ENCODE measurements around the gene SPDYE4. TPM values are rescaled to one million over a fixed set of nuclear protein-coding genes. Genes with fewer than 3 reads are reported as not detected.

SPDYE4 gene
- total RNA-seq, 2 experiments from 2014 or later: not detected

GRCh38 chr17:8703001-8703400 is 55.3 kb downstream of the SPDYE4 start:
- no peak overlapping the region for H3K4me2 ChIP-seq (ENCODE audit: low read length)
- POLR2A ChIA-PET: no interaction called here
- H3K36me3 ChIP-seq (ENCODE audit: insufficient read depth, low read length): no peaks in the 10 kb centered on the region

DNA sequence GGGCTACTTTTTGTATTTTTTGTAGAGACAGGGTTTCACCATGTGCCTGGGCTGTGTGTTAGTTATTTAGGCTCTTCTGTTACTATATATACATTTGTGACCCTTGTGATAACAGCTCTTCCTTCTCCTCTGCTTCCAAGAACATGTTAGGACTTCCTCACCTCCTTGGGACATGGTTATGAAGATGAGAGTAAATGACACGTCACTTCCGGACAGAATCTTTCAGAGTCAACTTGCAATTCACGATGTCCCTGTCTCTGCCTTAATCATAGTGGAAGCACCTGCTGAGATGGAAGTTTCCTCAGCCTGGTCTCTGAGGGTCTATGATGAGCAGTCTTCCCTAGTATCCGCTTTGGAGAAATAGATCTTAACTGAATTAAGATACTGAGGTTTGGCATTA is 56.6 kb downstream of the SPDYE4 start:
- TF ChIP-seq, protein P1, sequence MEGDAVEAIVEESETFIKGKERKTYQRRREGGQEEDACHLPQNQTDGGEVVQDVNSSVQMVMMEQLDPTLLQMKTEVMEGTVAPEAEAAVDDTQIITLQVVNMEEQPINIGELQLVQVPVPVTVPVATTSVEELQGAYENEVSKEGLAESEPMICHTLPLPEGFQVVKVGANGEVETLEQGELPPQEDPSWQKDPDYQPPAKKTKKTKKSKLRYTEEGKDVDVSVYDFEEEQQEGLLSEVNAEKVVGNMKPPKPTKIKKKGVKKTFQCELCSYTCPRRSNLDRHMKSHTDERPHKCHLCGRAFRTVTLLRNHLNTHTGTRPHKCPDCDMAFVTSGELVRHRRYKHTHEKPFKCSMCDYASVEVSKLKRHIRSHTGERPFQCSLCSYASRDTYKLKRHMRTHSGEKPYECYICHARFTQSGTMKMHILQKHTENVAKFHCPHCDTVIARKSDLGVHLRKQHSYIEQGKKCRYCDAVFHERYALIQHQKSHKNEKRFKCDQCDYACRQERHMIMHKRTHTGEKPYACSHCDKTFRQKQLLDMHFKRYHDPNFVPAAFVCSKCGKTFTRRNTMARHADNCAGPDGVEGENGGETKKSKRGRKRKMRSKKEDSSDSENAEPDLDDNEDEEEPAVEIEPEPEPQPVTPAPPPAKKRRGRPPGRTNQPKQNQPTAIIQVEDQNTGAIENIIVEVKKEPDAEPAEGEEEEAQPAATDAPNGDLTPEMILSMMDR (conservative IDR thresholded peaks at IDR 0.05; ENCODE audit: low read length): no peak
- TF ChIP-seq EZH2phosphoT487 (IDR thresholded peaks at IDR 0.05; ENCODE audit: borderline replicate concordance, low read depth, low read length): no peak
- Histone ChIP-seq H3K9me2 (ENCODE audit: insufficient read depth, low read length) (no peaks in the 10 kb centered on the region), H3K9me3 (ENCODE audit: low read length) (no peaks in the 10 kb centered on the region), H3K4me3 (ENCODE audit: low read depth, low read length, poor library complexity, severe bottlenecking) (no peak overlapping the region), H3K4me2 (ENCODE audit: low read length) (no peak overlapping the region), H3K36me3 (ENCODE audit: insufficient read depth, low read length) (no peaks in the 10 kb centered on the region), H2AFZ (ENCODE audit: low read length) (no peak overlapping the region), H3K79me2 (ENCODE audit: insufficient read depth, low read depth, low read length) (no peaks in the 10 kb centered on the region), H3K4me1 (ENCODE audit: insufficient read depth, low read length, poor library complexity, severe bottlenecking) (no peaks in the 10 kb centered on the region), H4K20me1 (ENCODE audit: insufficient read depth, low read length) (no peaks in the 10 kb centered on the region), H3K27ac (ENCODE audit: low read depth, low read length, poor library complexity, severe bottlenecking) (no peak overlapping the region)
- DNase-seq (ENCODE audit: low spot score): no peak
- ChIA-PET CTCF (ENCODE audit: unreplicated experiment) (no interaction called here), POLR2A (no interaction called here)
- no TSS peak for BruUV-seq (replicated peaks)
- intact Hi-C loops (cut with micrococcal nuclease; ENCODE audit: unreplicated experiment): no loop called here

More at GRCh38 chr17:8703001-8703400, 55.3 kb downstream of the SPDYE4 start:
- Histone ChIP-seq H2AFZ (ENCODE audit: low read length) (no peak overlapping the region), H3K9me3 (ENCODE audit: low read length) (no peaks in the 10 kb centered on the region), H4K20me1 (ENCODE audit: insufficient read depth, low read length) (no peaks in the 10 kb centered on the region), H3K4me3 (ENCODE audit: low read depth, low read length, poor library complexity, severe bottlenecking) (no peak overlapping the region), H3K27ac (ENCODE audit: low read depth, low read length, poor library complexity, severe bottlenecking) (no peak overlapping the region), H3K9me2 (ENCODE audit: insufficient read depth, low read length) (no peaks in the 10 kb centered on the region), H3K79me2 (ENCODE audit: insufficient read depth, low read depth, low read length) (no peaks in the 10 kb centered on the region), H3K4me1 (ENCODE audit: insufficient read depth, low read length, poor library complexity, severe bottlenecking) (no peaks in the 10 kb centered on the region)
- no TSS peak for BruUV-seq (replicated peaks)
- DNase-seq (ENCODE audit: low spot score): no peak
- TF ChIP-seq, protein P1 (conservative IDR thresholded peaks at IDR 0.05; ENCODE audit: low read length): no peak
- TF ChIP-seq EZH2phosphoT487 (IDR thresholded peaks at IDR 0.05; ENCODE audit: borderline replicate concordance, low read depth, low read length): no peak
- intact Hi-C loops (cut with micrococcal nuclease; ENCODE audit: unreplicated experiment): no loop called here
- CTCF ChIA-PET (ENCODE audit: unreplicated experiment): no interaction called here

DNA sequence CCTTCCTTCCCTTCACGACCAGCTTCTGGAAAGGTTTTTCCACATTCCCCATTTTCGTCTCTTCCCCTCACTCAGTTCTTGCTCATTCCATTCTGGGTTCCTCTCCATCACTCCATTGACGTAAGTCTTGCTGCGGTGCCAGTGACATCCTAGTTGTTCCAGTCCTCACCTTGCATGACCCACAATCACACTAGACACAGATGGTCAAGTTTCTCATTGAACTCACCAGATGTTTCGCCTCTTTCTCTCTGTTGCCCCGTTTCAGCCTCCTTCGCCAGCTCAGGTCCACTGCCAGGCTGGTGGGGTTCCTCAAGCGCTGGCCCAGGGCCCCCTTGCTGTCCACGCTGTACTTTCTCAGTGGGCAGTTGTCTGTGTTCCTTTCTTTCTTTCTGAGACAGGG is 57.1 kb downstream of the SPDYE4 start:
- Histone ChIP-seq H2AFZ (ENCODE audit: low read length) (no peak overlapping the region), H3K9me2 (ENCODE audit: insufficient read depth, low read length) (no peaks in the 10 kb centered on the region), H3K79me2 (ENCODE audit: insufficient read depth, low read depth, low read length) (no peaks in the 10 kb centered on the region), H3K4me3 (ENCODE audit: low read depth, low read length, poor library complexity, severe bottlenecking) (no peak overlapping the region), H3K4me1 (ENCODE audit: insufficient read depth, low read length, poor library complexity, severe bottlenecking) (no peaks in the 10 kb centered on the region), H4K20me1 (ENCODE audit: insufficient read depth, low read length) (no peaks in the 10 kb centered on the region), H3K27ac (ENCODE audit: low read depth, low read length, poor library complexity, severe bottlenecking) (no peak overlapping the region), H3K36me3 (ENCODE audit: insufficient read depth, low read length) (no peaks in the 10 kb centered on the region), H3K4me2 (ENCODE audit: low read length) (no peak overlapping the region), H3K9me3 (ENCODE audit: low read length) (no peaks in the 10 kb centered on the region)
- CTCF ChIA-PET (ENCODE audit: unreplicated experiment): no interaction called here
- DNase-seq (ENCODE audit: low spot score): no peak
- intact Hi-C loops (cut with micrococcal nuclease; ENCODE audit: unreplicated experiment): no loop called here
- POLR2A ChIA-PET: no interaction called here
- no peak for TF ChIP-seq EZH2phosphoT487 (IDR thresholded peaks at IDR 0.05; ENCODE audit: borderline replicate concordance, low read depth, low read length)
- TF ChIP-seq, protein P1 (conservative IDR thresholded peaks at IDR 0.05; ENCODE audit: low read length): no peak
- no TSS peak for BruUV-seq (replicated peaks)

Other genes with a start within 250 kb of the SPDYE4 start
- gene MYH10, start 127.8 kb downstream of the SPDYE4 start, total RNA-seq (2014; rRNA removed; shearing (Covaris generic)): 41.9 and 55.0 TPM in 2 replicates
- gene MYH10, start 127.8 kb downstream of the SPDYE4 start, total RNA-seq (2022): 50.6 and 60.4 TPM in 2 replicates
- not detected in 2 replicates for gene CCDC42, start 13.7 kb downstream of the SPDYE4 start, total RNA-seq (2014; rRNA removed; shearing (Covaris generic))
- gene CCDC42, start 13.7 kb downstream of the SPDYE4 start, total RNA-seq (2022): 0.40 and 0.50 TPM in 2 replicates
- gene MFSD6L, start 40.8 kb upstream of the SPDYE4 start, total RNA-seq (2014; rRNA removed; shearing (Covaris generic)): not detected in 2 replicates
- not detected in 2 replicates for gene MFSD6L, start 40.8 kb upstream of the SPDYE4 start, total RNA-seq (2022)
- not detected in 2 replicates for gene PIK3R6, start 109.1 kb upstream of the SPDYE4 start, total RNA-seq (2014; rRNA removed; shearing (Covaris generic))
- not detected in 2 replicates for gene PIK3R6, start 109.1 kb upstream of the SPDYE4 start, total RNA-seq (2022)
- gene PIK3R5, start 207.2 kb upstream of the SPDYE4 start, total RNA-seq (2014; rRNA removed; shearing (Covaris generic)): 0.76 and 1.2 TPM in 2 replicates
- 0.68 and 1.5 TPM in 2 replicates for gene PIK3R5, start 207.2 kb upstream of the SPDYE4 start, total RNA-seq (2022)

All from OCI-LY7 (cell line).